ENCODE measurements around the gene EFHC1. TPM values are rescaled to one million over a fixed set of nuclear protein-coding genes. Genes with fewer than 3 reads are reported as not detected.
A peak's percentile ranks its signal among the peaks of the same experiment; 100 is the strongest.

The EFHC1 gene
- total and polyA plus RNA-seq, 2 of the 13 experiments (the other 11 are each of a cell fraction or from before 2014, with no cell fraction given): 23.4 to 29.5 TPM

- 81% methylated on average over 7 of the region's 7 CpGs for WGBS (ENCODE audit: low lambda C conversion rate)
- H3K4me2 ChIP-seq (ENCODE audit: low read depth, low read length): no peak overlapping the region
- H3K27me3 ChIP-seq (ENCODE audit: control insufficient read depth in 1 of 2, insufficient read depth in 2 of 2, low read length in 2 of 2): no peaks in the 10 kb centered on the region
- H4K20me1 ChIP-seq (ENCODE audit: insufficient read depth, low read length): no peaks in the 10 kb centered on the region
- in situ Hi-C loops (cut with HindIII; ENCODE audit: extremely low pct_ligation_motif_present, low pct_unique_long_range_greater_than_20kb): no loop called here
- no peak overlapping the region for H3K9ac ChIP-seq (ENCODE audit: insufficient read depth, low read depth, low read length)
- H3K79me2 ChIP-seq (ENCODE audit: insufficient read depth, low read length): no peaks in the 10 kb centered on the region
- ChIA-PET POLR2A (no interaction called here), CTCF (ENCODE audit: low intra/inter-chr PET ratio, low total read pairs) (no interaction called here)
- H3K36me3 ChIP-seq (replicated peaks in 1 of 2; ENCODE audit: control insufficient read depth in 1 of 2, insufficient read depth in 2 of 2, low read length in 2 of 2): no peaks in the 10 kb centered on the region
- peak; percentile 62 for FAIRE-seq
- DNase-seq (ENCODE audit: low spot score): peak; percentile 46
- no peaks in the 10 kb centered on the region for H3K9me3 ChIP-seq (ENCODE audit: low read length)
- intact Hi-C loops (cut with micrococcal nuclease; ENCODE audit: unreplicated experiment): no loop called here
- H2AFZ ChIP-seq (ENCODE audit: low read length): no peak overlapping the region
- no peak overlapping the region for H3K4me3 ChIP-seq (replicated peaks in 1 of 3; ENCODE audit: insufficient read depth in 1 of 3, low read depth in 2 of 3, low read length in 3 of 3)
- H3K4me1 ChIP-seq (ENCODE audit: insufficient read depth, low read length): peaks cover 10% of the 10 kb centered on the region
- no TSS peak for BruUV-seq (replicated peaks)
- peak; percentile 56 for ATAC-seq
- no peak overlapping the region for H3K27ac ChIP-seq (ENCODE audit: extremely low read length, insufficient read depth, low read length)
- no peak for TF ChIP-seq MAFG (CRISPR knock-in tag; IDR thresholded peaks at IDR 0.05)
- no peak for TF ChIP-seq ZNF468 (CRISPR knock-in tag; IDR thresholded peaks at IDR 0.05)
- TF ChIP-seq HHEX (CRISPR knock-in tag; IDR thresholded peaks at IDR 0.05): no peak
- 0 out of 4 replicates have a peak, but pooled peaks of 1 of the 2 experiments have one; percentile 28 for TF ChIP-seq ATF4 (CRISPR knock-in tag; IDR thresholded peaks at IDR 0.05)
- TF ChIP-seq HNF4G (IDR thresholded peaks at IDR 0.05; ENCODE audit: borderline replicate concordance, low read depth, low read length): 0 out of 2 replicates have a peak, but pooled peaks have one; percentile 8
- no peak for TF ChIP-seq HNF4G (CRISPR knock-in tag; IDR thresholded peaks at IDR 0.05; ENCODE audit: borderline replicate concordance, low read depth)
- no peak for TF ChIP-seq RAD51 (IDR thresholded peaks at IDR 0.05; ENCODE audit: borderline replicate concordance)
- TF ChIP-seq SP2 (CRISPR knock-in tag; IDR thresholded peaks at IDR 0.05): no peak
- no peak for TF ChIP-seq ZNF766 (CRISPR knock-in tag; IDR thresholded peaks at IDR 0.05; ENCODE audit: borderline replicate concordance)
- no peak for TF ChIP-seq HOMEZ (CRISPR knock-in tag; IDR thresholded peaks at IDR 0.05; ENCODE audit: low read depth)
- TF ChIP-seq E2F5 (CRISPR knock-in tag; conservative IDR thresholded peaks at IDR 0.05): no peak
- no peak for TF ChIP-seq HDAC1 (CRISPR knock-in tag; IDR thresholded peaks at IDR 0.05)
- TF ChIP-seq HNF4A (CRISPR knock-in tag; IDR thresholded peaks at IDR 0.05): 0 out of 2 replicates have a peak, but pooled peaks have one; percentile 15
- TF ChIP-seq ZNF460 (CRISPR knock-in tag; IDR thresholded peaks at IDR 0.05; ENCODE audit: borderline replicate concordance): no peak
- no peak for TF ChIP-seq CBFB (CRISPR knock-in tag; IDR thresholded peaks at IDR 0.05)
- TF ChIP-seq TCF7 (IDR thresholded peaks at IDR 0.05; ENCODE audit: low read depth): no peak
- TF ChIP-seq CBX1 (IDR thresholded peaks at IDR 0.05; ENCODE audit: low read depth): no peak
- TF ChIP-seq TEF (CRISPR knock-in tag; IDR thresholded peaks at IDR 0.05): no peak
- TF ChIP-seq KLF11 (CRISPR knock-in tag; IDR thresholded peaks at IDR 0.05): no peak
- no peak for TF ChIP-seq ZNF292 (CRISPR knock-in tag; IDR thresholded peaks at IDR 0.05; ENCODE audit: borderline replicate concordance, low read depth)
- peak; percentile 40; the same call in 1 of the 2 replicates for TF ChIP-seq CREB1 (IDR thresholded peaks at IDR 0.05)
- TF ChIP-seq CREB1 (CRISPR knock-in tag; IDR thresholded peaks at IDR 0.05): no peak
- 0 out of 2 replicates have a peak, but pooled peaks have one; percentile 17 for TF ChIP-seq ATF7 (IDR thresholded peaks at IDR 0.05)
- TF ChIP-seq ATF7 (CRISPR knock-in tag; IDR thresholded peaks at IDR 0.05): no peak
These were observed 62.9 kb downstream of the EFHC1 start for GRCh38 chr6:52482903-52483670.
